Stimulated activated CD8-positive, alpha-beta memory T cell treated with anti-CD3 and anti-CD28 coated beads, Interleukin-4, amount 100 ng/mL, for 24 hours (primary cell): Measurements from ENCODE around the gene FOXB1.

ENCODE experiments used
- DNase-seq: peaks from one replicate; pipeline ENCODE4 v3.0.0-alpha.2; 2020; ENCODE audit warnings: low read depth

The FOXB1 gene

GRCh38 chr15:60020736-60021135, 16.6 kb downstream of the FOXB1 start:
- no peak for DNase-seq

- no peak for DNase-seq
Measured at GRCh38 chr15:60021589-60022378, 17.7 kb downstream of the FOXB1 start.

- no peak for DNase-seq
Measured at GRCh38 chr15:60022379-60022741, 18.2 kb downstream of the FOXB1 start.

GRCh38 chr15:60026555-60026954, 22.4 kb downstream of the FOXB1 start:
- no peak for DNase-seq

- no peak for DNase-seq
Measured at GRCh38 chr15:60035344-60035743, 31.2 kb downstream of the FOXB1 start.

- no peak for DNase-seq
Measured at GRCh38 chr15:60039316-60039715, 35.2 kb downstream of the FOXB1 start.

GRCh38 chr15:60043744-60044435, 39.8 kb downstream of the FOXB1 start:
- no peak for DNase-seq

GRCh38 chr15:60044636-60045270, 40.6 kb downstream of the FOXB1 start:
- DNase-seq = no peak

GRCh38 chr15:60047701-60048100, 43.6 kb downstream of the FOXB1 start:
- no peak for DNase-seq

- no peak for DNase-seq
Measured at GRCh38 chr15:60049948-60050347, 45.8 kb downstream of the FOXB1 start.

- DNase-seq = no peak
Measured at GRCh38 chr15:60052796-60053195, 48.7 kb downstream of the FOXB1 start.

- no peak for DNase-seq
Measured at GRCh38 chr15:60054472-60054871, 50.4 kb downstream of the FOXB1 start.
